Body of pancreas (tissue), 4 donors: ENCODE data around the gene MRPL24. TPM values are rescaled to one million over a fixed set of nuclear protein-coding genes. Genes with fewer than 3 reads are reported as not detected.
A peak's percentile ranks its signal among the peaks of the same experiment; 100 is the strongest.

Source experiments
- ATAC-seq: fragments of 150-250 bp; one replicate; pipeline ENCODE4 v1.9.1; 2016
- DNase-seq, 4 donors: peaks; one replicate each; pipeline ENCODE4 v3.0.0-alpha.2; 2019
- H3K27ac ChIP-seq, 4 donors: fragments of 200-600 bp; sonication (generic); 1 replicate in 3 of 4; 2 replicates in 1 of 4; pipeline versions ENCODE4 v1.5.1 to v1.6.1; 2016 to 2019; ENCODE audit warnings: mild to moderate bottlenecking in 1 of 4, mixed read lengths in 1 of 4, moderate library complexity in 1 of 4
- H3K27me3 ChIP-seq, 2 donors: fragments of 200-600 bp; sonication (generic); one replicate each; pipeline ENCODE4 v1.6.0; 2016; ENCODE audit warnings: mild to moderate bottlenecking in 1 of 2
- H3K36me3 ChIP-seq, 2 donors: fragments of 200-600 bp; sonication (generic); replicated peaks in 1 of 2; 2 replicates each; pipeline ENCODE4 v1.5.1; 2016; ENCODE audit warnings: low read depth in 2 of 2; ENCODE audit not compliant: insufficient read depth in 1 of 2
- H3K4me1 ChIP-seq: fragments of 200-600 bp; sonication (generic); one replicate; pipeline ENCODE4 v1.6.0; 2016
- H3K4me3 ChIP-seq, 2 donors: fragments of 200-600 bp; sonication (generic); 1 replicate in 1 of 2; 2 replicates in 1 of 2; pipeline ENCODE4 v1.5.1; 2016 to 2019
- H3K9me3 ChIP-seq, 3 donors: fragments of 200-600 bp; sonication (generic); 1 replicate in 2 of 3; 2 replicates in 1 of 3; pipeline ENCODE4 v1.5.1; 2016
- CTCF ChIP-seq, 7 experiments: fragments of 450-650 bp in 4 of 7; fragments of 200-600 bp in 3 of 7; sonication (generic) in 3 of 7; IDR thresholded peaks; one replicate each; pipeline ENCODE4 v1.5.1; 2016 to 2019; ENCODE audit warnings: antibody characterized with exemption in 7 of 7
- POLR2A ChIP-seq, 3 donors: fragments of 450-650 bp; IDR thresholded peaks; one replicate each; pipeline ENCODE4 v1.6.1; 2016; ENCODE audit warnings: antibody characterized with exemption in 3 of 3, mild to moderate bottlenecking in 2 of 3
- WGBS, 2 donors: methylation state at CpG; one replicate each; pipeline ENCODE4 v1.1.5; 2017; 5-methylcytosine and 5-hydroxymethylcytosine counted together
- intact Hi-C: fragments of 100-400 bp; cut with DNase I; formaldehyde crosslinking; loops from one replicate; pipeline ENCODE4 v1.15.1; 2023
- total RNA-seq, 2 donors: library from RNA; depleted of rRNA; stranded (reverse); fragments of >200 nt; gene quantifications; one replicate each; pipeline ENCODE4 v1.1.0, GENCODE V29; 2016

Gene MRPL24
- total RNA-seq, 2 donors from 2014 or later: 25.2 to 62.0 TPM

- H3K9me3 ChIP-seq: no peaks in the 10 kb centered on the region
- ATAC-seq (no peak), DNase-seq (peak in 3 of 4 donors; percentile 48 to 64 (median 61))
- H3K36me3 ChIP-seq: peaks cover 0 to 10% of the 10 kb centered on the region in 2 donors
- no peak overlapping the region for H3K27ac ChIP-seq
- no peak for TF ChIP-seq POLR2A (IDR thresholded peaks at IDR 0.05)
- peak in 6 of 7 experiments; percentile 23 to 57 (median 44) for TF ChIP-seq CTCF (IDR thresholded peaks at IDR 0.05)
- WGBS, 2 donors: 29 to 35% methylated on average over 14 to 15 of the region's 15 CpGs
- no peak overlapping the region for H3K4me3 ChIP-seq
- intact Hi-C loops: no loop called here
- no peaks in the 10 kb centered on the region for H3K27me3 ChIP-seq
- peaks cover 50% of the 10 kb centered on the region for H3K4me1 ChIP-seq
Observed at GRCh38 chr1:156726549-156727226, 14.2 kb downstream of the MRPL24 start.

DNA sequence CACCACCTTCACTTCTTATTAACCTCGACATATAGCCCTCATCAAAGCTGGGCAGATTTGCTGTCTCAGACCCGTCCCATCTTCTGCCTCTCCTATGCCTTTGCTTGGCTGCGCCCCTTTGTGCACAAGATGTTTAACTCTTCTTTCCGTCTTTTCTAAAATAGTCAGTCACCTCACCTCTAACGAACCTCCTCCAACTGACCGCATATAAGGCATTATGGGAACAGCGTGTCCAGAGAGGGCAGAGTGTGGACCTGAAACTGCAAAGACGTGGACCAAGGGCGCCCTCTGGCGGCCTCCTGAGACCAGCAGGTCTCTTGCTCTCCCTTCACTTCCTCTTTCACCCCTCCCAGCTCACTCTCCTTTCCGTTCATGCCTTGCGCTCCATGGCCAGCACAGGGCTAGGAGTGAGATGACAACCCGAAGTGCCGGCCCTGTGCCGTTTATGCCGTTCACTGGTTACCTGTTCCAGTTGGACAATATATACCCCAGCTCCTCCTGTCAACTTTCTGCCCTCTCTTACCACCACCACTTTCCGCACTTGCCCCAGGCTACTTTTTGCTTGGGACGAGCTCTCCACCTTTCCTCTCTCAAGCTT is 15.1 kb downstream of the MRPL24 start:
- DNase-seq (peak; percentile 88 to 94 (median 92)), ATAC-seq (peak; percentile 70)
- 12 to 13% methylated on average over 18 of the region's 18 CpGs for WGBS, 2 donors
- Histone ChIP-seq H3K36me3 (peaks cover 0 to 13% of the 10 kb centered on the region in 2 donors), H3K4me3 (no peak overlapping the region), H3K27ac (peak overlapping the region in 2 of 4 donors; percentile 1 to 38), H3K4me1 (peaks cover 50% of the 10 kb centered on the region), H3K9me3 (no peaks in the 10 kb centered on the region), H3K27me3 (no peaks in the 10 kb centered on the region)
- TF ChIP-seq CTCF (IDR thresholded peaks at IDR 0.05): peak; percentile 85 to 96 (median 91)
- TF ChIP-seq POLR2A (IDR thresholded peaks at IDR 0.05): no peak
- intact Hi-C loops: no loop called here

GRCh38 chr1:156721535-156721934 is 19.4 kb downstream of the MRPL24 start:
- TF ChIP-seq POLR2A (IDR thresholded peaks at IDR 0.05) (no peak), CTCF (IDR thresholded peaks at IDR 0.05) (no peak)
- peaks cover 0 to 13% of the 10 kb centered on the region in 2 donors for H3K36me3 ChIP-seq
- WGBS, 2 donors: 86 to 95% methylated on average over 4 of the region's 4 CpGs

GRCh38 chr1:156721131-156721530 is 19.8 kb downstream of the MRPL24 start:
- ATAC-seq: no peak
- DNase-seq: no peak
- peaks cover 19% of the 10 kb centered on the region for H3K4me1 ChIP-seq
- no peak for TF ChIP-seq POLR2A (IDR thresholded peaks at IDR 0.05)
- TF ChIP-seq CTCF (IDR thresholded peaks at IDR 0.05): no peak
- peaks cover 0 to 13% of the 10 kb centered on the region in 2 donors for H3K36me3 ChIP-seq
- H3K27ac ChIP-seq: no peak overlapping the region
- H3K4me3 ChIP-seq: no peak overlapping the region
- no peaks in the 10 kb centered on the region for H3K27me3 ChIP-seq
- WGBS, 2 donors: 83 to 94% methylated on average over 1 to 2 of the region's 2 CpGs
- intact Hi-C loops: loop anchor here (5.0 kb wide), 1 partner anchor 34 kb away; no protein-coding TSS in a partner anchor
- no peaks in the 10 kb centered on the region for H3K9me3 ChIP-seq

More at GRCh38 chr1:156721535-156721934, 19.4 kb downstream of the MRPL24 start:
- no peak overlapping the region for H3K4me3 ChIP-seq
- DNase-seq: no peak
- peaks cover 23% of the 10 kb centered on the region for H3K4me1 ChIP-seq
- no peaks in the 10 kb centered on the region for H3K27me3 ChIP-seq
- no peak for ATAC-seq
- no peaks in the 10 kb centered on the region for H3K9me3 ChIP-seq
- intact Hi-C loops: loop anchor here (5.0 kb wide), 1 partner anchor 34 kb away; no protein-coding TSS in a partner anchor
- H3K27ac ChIP-seq: no peak overlapping the region
